Measurements from ENCODE around the gene PI4KA. TPM values are rescaled to one million over a fixed set of nuclear protein-coding genes. Genes with fewer than 3 reads are reported as not detected.

Gene PI4KA
- total RNA-seq, 2 experiments from 2014 or later: 103 to 113 TPM

DNA sequence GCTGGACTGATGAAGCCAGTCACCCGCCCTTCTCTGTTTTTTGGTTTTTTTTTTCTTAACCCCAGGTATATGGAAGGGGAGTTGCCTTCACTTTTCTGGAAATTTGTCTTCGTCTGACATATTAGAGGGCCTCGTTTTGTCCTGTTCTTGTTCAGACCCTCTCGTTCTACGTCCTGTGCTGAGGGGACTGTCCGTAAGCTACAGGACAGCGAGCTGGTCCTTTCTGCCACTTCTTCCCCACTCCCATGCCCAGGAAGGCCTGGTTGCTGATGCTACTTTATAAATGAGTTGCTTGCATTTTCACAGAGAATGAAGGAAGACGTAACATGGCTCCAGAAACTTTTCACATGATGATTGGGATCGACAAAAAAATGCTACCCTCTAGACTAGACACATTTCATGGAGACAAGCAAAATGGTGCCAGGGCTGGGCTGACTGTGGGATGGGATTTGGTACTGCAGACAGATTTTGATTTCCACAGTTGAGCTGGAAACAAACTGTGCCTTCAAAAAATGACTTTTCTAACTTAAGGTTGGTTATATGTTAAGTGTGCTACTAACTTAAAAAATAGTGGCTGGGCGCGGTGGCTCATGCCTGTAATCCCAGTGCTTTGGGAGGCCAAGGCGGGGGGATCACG, 31.4 kb upstream of the PI4KA start:
- POLR2A ChIA-PET: no interaction called here
- H3K4me3 Mint-ChIP-seq: no peak overlapping the region
- H3K4me1 Mint-ChIP-seq: no peaks in the 10 kb centered on the region
- CTCF ChIA-PET: interaction anchor here (1.2 kb wide), 1 partner anchor 9 kb away, joined by 3 read pairs; no protein-coding TSS in a partner anchor
- no peak for DNase-seq
- H3K9me3 Mint-ChIP-seq: no peaks in the 10 kb centered on the region
- H3K27me3 Mint-ChIP-seq: no peaks in the 10 kb centered on the region
- H3K36me3 Mint-ChIP-seq (ENCODE audit: low read depth): peaks cover 23% of the 10 kb centered on the region
- no peak overlapping the region for H3K27ac Mint-ChIP-seq

DNA sequence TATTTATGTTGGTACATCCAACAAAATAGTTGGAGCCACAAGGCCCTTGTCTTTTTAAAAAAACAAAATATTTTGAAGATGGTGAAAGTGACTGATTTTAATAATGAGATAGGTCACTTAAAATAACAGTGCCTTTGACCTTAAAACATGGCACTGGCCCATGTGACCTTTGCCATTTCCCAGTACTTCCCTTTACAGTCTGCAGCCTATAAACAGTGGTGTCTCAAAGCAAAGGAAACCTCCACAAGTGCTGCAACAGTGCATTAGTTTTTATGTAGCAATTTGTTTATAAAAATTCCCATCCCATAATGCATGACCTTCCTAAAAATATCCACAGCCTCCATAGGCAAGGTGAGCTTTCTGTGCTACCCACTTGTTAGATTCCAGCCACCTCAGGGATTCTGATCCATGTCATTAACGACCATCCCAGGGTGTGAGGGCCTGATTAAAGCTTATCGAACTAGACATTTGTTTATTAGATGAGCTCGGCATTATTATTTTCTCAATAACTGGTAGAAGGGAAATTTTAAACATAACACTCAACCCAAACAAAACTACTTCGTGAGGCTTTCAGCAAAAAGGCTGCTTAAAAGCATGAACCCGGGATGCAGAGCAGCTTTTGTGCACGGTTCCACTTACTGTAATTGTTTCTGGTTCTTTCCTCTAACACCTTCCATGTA, 30.6 kb upstream of the PI4KA start:
- H3K36me3 Mint-ChIP-seq (ENCODE audit: low read depth): peaks cover 28% of the 10 kb centered on the region
- no peak for DNase-seq
- CTCF ChIA-PET: interaction anchor here (1.2 kb wide), 1 partner anchor 8 kb away, joined by 3 read pairs; no protein-coding TSS in a partner anchor

DNA sequence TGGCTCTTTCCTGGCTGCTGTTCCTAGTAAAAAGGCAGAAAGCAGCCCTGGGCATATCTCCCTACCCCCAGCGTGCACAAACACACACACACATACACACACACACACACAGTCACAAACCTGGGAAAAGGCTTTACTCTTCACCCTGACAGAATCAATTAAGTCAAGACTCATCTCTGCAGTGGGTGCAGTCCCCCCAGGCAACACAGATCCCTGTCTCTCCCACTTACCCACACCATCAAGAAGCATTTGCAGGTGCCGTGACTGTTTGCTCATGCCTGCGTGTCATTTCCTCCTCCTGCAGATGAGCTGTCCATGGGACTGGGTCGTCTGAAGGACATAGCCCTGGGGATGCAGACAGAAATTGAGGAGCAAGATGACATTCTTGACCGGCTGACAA, 28.8 kb upstream of the PI4KA start:
- DNase-seq: no peak
- H3K36me3 Mint-ChIP-seq (ENCODE audit: low read depth): peaks cover 35% of the 10 kb centered on the region
- no peaks in the 10 kb centered on the region for H3K4me1 Mint-ChIP-seq
- no peaks in the 10 kb centered on the region for H3K27me3 Mint-ChIP-seq
- no peaks in the 10 kb centered on the region for H3K9me3 Mint-ChIP-seq
- CTCF ChIA-PET: no interaction called here
- no peak overlapping the region for H3K4me3 Mint-ChIP-seq
- no peak overlapping the region for H3K27ac Mint-ChIP-seq
- POLR2A ChIA-PET: no interaction called here

More for the DNA sequence above, 30.6 kb upstream of the PI4KA start:
- no peaks in the 10 kb centered on the region for H3K9me3 Mint-ChIP-seq
- POLR2A ChIA-PET: no interaction called here
- no peak overlapping the region for H3K4me3 Mint-ChIP-seq
- no peaks in the 10 kb centered on the region for H3K27me3 Mint-ChIP-seq
- H3K27ac Mint-ChIP-seq: no peak overlapping the region
- H3K4me1 Mint-ChIP-seq: no peaks in the 10 kb centered on the region

DNA sequence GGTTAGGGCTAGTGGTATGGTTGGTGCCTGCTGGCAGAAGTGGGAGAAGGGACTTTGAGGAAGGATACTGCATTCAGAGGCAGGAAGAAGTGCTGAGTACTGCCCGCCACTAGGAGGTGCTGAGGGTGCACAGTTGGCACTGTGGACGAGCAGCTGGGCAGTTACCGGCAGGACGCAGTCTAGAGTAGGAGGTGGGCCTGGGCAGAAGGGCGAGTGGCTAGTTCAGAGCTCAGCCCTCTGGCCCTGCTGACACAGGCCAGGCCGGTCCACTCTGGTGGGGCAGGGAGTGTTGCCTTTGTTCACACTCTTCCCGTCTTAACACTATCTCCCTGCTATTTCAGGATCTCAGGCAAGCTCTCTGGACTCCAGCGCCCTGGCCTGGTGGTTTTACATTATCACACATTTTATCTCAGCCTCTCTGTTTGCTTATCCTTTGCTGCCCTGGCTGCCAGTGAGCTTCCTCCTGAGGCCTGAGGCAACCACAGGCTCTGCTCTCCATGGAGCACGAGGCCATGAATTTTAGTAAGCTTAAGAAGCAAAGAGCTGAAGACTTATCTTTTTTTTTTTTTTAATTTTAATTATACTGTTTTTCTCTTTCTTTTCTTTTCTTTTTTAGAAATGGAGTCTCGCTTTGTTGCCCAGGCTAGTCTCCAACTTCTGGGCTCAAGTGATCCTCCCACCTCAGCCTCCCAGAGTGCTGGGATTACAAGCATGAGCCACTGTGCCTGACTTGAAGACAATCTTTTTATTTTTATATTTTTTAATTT, 27.1 kb upstream of the PI4KA start:
- no peaks in the 10 kb centered on the region for H3K4me1 Mint-ChIP-seq
- H3K27me3 Mint-ChIP-seq: no peaks in the 10 kb centered on the region
- no peaks in the 10 kb centered on the region for H3K9me3 Mint-ChIP-seq
- no peak overlapping the region for H3K27ac Mint-ChIP-seq
- peak; percentile 37 for DNase-seq
- peaks cover 40% of the 10 kb centered on the region for H3K36me3 Mint-ChIP-seq (ENCODE audit: low read depth)
- ChIA-PET CTCF (interaction anchor here (0.7 to 1.2 kb wide), 8 partner anchors 13 to 96 kb away, joined by 3 to 6 read pairs (median 3); partner anchors contain the start of genes CRKL and LZTR1), POLR2A (no interaction called here)
- no peak overlapping the region for H3K4me3 Mint-ChIP-seq

DNA sequence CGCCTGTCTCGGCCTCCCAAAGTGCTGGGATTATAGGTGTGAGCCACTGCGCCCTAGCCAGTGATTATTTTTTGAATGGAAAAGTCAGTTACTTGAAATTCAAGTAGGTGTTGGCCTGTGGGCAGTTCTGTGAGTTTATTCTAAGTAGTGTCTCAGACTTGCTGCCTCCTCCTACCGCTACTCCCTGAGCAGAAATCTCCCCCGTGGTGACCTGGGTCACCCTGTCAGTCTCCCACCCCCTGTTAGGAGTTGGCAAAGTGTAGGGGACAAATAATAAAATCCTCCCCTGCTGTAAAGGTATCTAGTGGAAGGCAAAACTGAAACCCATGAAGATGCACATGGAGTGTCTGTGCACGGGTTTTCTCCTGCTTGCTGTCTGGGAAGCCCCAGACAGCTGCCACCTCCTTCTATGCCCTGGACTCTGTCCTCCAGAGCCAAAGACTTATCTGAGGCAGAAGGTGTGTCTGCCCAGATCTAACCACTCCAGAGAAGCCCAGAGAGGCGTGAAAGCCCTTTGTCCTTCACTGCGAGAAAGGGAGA, 26.5 kb upstream of the PI4KA start:
- CTCF ChIA-PET: interaction anchor here (0.9 to 1.2 kb wide), 5 partner anchors 12 to 63 kb away, joined by 3 to 6 read pairs (median 3); no protein-coding TSS in a partner anchor
- peaks cover 43% of the 10 kb centered on the region for H3K36me3 Mint-ChIP-seq (ENCODE audit: low read depth)
- H3K27ac Mint-ChIP-seq: no peak overlapping the region
- POLR2A ChIA-PET: no interaction called here
- no peak overlapping the region for H3K4me3 Mint-ChIP-seq
- H3K4me1 Mint-ChIP-seq: no peaks in the 10 kb centered on the region
- no peaks in the 10 kb centered on the region for H3K9me3 Mint-ChIP-seq
- H3K27me3 Mint-ChIP-seq: no peaks in the 10 kb centered on the region
- no peak for DNase-seq

DNA sequence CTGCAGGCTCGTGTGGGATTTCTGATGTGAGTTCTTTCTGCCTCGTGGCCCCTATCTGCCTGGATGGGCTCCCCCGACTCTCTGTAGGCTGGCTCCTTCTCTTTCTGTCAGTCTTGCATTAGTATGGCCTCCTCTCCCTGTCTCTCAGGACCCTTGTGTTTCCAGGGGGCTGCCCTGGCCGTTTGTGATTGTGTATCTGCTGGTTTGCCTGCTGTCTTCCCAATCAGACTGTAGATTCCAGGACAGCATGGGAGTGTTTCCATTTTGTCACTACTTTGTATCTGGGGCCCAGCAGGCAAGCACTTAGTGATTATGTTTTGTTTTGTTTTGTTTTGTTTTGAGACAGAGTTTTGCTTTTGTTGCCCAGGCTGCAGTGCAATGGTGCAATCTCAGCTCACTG, 25.8 kb upstream of the PI4KA start:
- H3K4me3 Mint-ChIP-seq: no peak overlapping the region
- peaks cover 38% of the 10 kb centered on the region for H3K36me3 Mint-ChIP-seq (ENCODE audit: low read depth)
- H3K4me1 Mint-ChIP-seq: no peaks in the 10 kb centered on the region
- no peaks in the 10 kb centered on the region for H3K9me3 Mint-ChIP-seq
- H3K27ac Mint-ChIP-seq: no peak overlapping the region
- H3K27me3 Mint-ChIP-seq: no peaks in the 10 kb centered on the region
- ChIA-PET POLR2A (no interaction called here), CTCF (no interaction called here)
- DNase-seq: no peak

DNA sequence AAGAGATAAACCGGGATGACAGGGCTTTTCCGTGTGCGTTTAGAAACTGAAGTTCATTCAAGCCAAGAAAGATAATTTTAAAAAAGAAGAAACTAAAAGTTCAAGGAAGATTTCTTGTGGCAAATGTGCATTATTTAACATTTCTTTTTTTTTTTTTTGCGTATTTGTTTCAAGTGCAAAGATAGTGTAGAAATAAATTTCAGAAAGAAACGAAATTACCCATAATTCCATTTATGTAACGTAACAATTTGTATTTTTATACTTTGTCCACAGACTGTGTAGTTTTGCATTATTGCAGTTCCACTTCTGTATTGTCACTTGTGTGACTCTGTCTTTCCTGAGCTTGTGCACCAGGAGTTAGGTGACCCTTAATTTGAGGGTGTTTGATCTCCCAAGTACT, 24.2 kb upstream of the PI4KA start:
- H3K36me3 Mint-ChIP-seq (ENCODE audit: low read depth): peaks cover 30% of the 10 kb centered on the region
- H3K9me3 Mint-ChIP-seq: no peaks in the 10 kb centered on the region
- no peaks in the 10 kb centered on the region for H3K4me1 Mint-ChIP-seq
- ChIA-PET POLR2A (no interaction called here), CTCF (no interaction called here)
- no peak overlapping the region for H3K27ac Mint-ChIP-seq
- H3K4me3 Mint-ChIP-seq: no peak overlapping the region
- no peaks in the 10 kb centered on the region for H3K27me3 Mint-ChIP-seq
- DNase-seq: no peak

DNA sequence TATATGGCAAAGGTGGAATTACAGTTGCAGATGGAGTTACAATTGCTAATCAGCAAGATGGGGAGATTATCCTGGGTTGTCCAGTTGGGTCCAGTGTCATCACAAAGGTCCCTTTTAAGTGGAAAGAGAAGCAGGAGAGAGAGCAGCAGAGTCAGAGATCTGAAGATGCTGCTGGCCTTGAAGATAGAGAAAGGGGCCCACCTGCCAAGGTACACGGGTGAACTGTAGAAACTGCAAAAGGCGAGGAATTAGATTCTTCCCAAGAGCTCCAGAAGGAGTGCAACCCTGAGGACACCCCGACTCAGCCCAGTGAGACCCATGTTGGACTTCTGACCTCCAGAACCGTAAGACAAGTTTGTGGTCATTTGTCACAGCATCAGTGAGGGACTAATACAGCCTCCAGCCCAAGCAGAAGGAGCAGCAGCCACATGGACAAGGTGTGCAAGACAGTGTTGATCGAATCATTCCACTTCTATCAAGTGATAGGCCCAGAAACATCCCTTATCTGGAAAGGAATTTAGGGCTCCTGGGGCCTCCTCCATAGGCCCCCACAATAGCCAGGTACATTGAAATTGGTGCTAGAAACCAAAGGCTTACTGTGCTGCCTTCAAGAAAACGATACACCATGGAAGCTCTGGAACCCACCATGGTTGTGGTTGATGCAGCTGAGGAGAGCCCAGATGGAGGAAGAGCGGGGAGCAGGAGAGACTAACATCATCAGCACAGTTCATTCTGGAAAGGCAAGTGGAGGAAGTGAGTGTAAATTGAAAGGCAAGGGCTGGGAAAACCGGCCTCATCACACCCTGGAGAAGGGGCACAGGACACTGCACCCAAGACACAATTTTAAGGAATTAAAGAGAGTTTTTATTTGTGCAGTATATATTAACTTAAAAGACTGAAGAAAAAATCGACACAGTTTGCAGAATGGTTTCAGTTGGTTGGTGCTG, 23.5 kb upstream of the PI4KA start:
- Mint-ChIP-seq H3K27me3 (no peaks in the 10 kb centered on the region), H3K4me1 (no peaks in the 10 kb centered on the region), H3K36me3 (ENCODE audit: low read depth) (peaks cover 25% of the 10 kb centered on the region), H3K4me3 (no peak overlapping the region), H3K27ac (no peak overlapping the region), H3K9me3 (no peaks in the 10 kb centered on the region)
- DNase-seq: no peak
- POLR2A ChIA-PET: no interaction called here
- CTCF ChIA-PET: no interaction called here

DNA sequence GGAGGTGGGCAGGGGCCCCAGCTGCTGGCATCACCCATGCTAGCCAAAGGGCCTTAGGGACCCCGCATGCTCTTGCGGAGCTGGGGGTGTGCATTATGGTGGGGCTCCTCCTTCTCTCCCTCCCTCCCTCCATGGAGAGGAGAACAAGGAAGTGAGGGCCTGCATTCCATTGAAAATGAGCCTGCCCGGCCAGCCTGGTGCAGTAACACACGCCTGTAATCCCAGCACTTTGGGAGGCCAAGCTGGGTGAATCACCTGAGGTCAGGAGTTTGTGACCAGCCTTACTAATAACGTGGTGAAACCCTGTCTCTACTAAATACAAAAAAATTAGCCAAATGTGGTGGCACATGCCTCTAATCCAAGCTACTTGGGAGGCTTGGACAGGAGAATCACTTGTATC, 22.6 kb upstream of the PI4KA start:
- H3K9me3 Mint-ChIP-seq: no peaks in the 10 kb centered on the region
- H3K4me3 Mint-ChIP-seq: no peak overlapping the region
- H3K27me3 Mint-ChIP-seq: no peaks in the 10 kb centered on the region
- no peak for DNase-seq
- H3K36me3 Mint-ChIP-seq (ENCODE audit: low read depth): peaks cover 27% of the 10 kb centered on the region
- ChIA-PET CTCF (interaction anchor here (1.2 kb wide), 1 partner anchor 8 kb away, joined by 3 read pairs; no protein-coding TSS in a partner anchor), POLR2A (no interaction called here)
- H3K4me1 Mint-ChIP-seq: no peaks in the 10 kb centered on the region
- no peak overlapping the region for H3K27ac Mint-ChIP-seq

DNA sequence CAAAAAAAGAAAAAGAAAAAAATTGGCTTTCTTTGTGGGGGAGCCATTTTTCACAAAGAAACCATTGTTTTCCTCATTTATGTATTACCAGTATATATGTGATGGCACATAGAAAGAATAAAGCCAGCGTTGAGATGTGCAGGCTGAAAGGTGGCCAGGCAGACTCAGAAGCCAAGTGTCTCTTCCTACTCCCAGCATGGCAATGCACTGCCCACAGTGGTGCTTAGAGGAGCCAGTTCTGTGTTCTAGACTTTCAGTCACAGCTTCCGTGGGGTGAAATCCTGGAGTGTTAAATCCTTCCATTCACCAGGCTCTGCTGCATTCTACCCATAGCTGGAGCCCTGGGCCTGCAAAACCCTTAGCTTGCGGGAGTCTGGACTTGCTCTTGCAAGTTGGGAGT, 19.1 kb upstream of the PI4KA start:
- Mint-ChIP-seq H3K27ac (no peak overlapping the region), H3K27me3 (no peaks in the 10 kb centered on the region), H3K4me3 (no peak overlapping the region), H3K36me3 (ENCODE audit: low read depth) (peaks cover 20% of the 10 kb centered on the region), H3K9me3 (no peaks in the 10 kb centered on the region), H3K4me1 (peaks cover 3% of the 10 kb centered on the region)
- DNase-seq: no peak
- ChIA-PET CTCF (interaction anchor here (2.2 kb wide), 1 partner anchor 10 kb away, joined by 5 read pairs; no protein-coding TSS in a partner anchor), POLR2A (interaction anchor here (0.6 kb wide), 1 partner anchor 21 kb away, joined by 5 read pairs; no protein-coding TSS in a partner anchor)

DNA sequence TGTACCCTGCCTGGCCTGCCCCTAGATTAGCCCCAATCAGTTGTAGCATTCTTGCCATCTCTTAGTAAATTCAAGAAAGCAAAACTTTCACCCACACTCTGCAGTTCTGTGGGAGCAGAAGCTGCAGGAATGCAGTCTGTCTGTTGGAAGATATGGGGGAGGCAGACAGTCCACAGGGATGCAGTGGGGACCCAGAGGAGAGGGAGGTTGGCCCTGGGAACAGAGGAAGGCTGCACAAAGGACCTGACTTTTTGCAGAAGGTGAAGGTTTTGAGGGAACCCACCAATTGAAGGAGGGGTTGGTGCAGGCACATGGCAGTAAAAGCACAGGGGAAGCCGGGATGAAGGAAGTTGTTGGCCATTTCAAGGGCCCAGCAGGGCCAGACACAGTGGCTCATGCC, 16.7 kb upstream of the PI4KA start:
- Mint-ChIP-seq H3K27me3 (no peaks in the 10 kb centered on the region), H3K9me3 (no peaks in the 10 kb centered on the region), H3K36me3 (ENCODE audit: low read depth) (peaks cover 14% of the 10 kb centered on the region), H3K4me1 (peaks cover 3% of the 10 kb centered on the region), H3K4me3 (no peak overlapping the region), H3K27ac (no peak overlapping the region)
- CTCF ChIA-PET: interaction anchor here (1.5 kb wide), 1 partner anchor 13 kb away, joined by 4 read pairs; no protein-coding TSS in a partner anchor
- DNase-seq: no peak
- POLR2A ChIA-PET: no interaction called here

DNA sequence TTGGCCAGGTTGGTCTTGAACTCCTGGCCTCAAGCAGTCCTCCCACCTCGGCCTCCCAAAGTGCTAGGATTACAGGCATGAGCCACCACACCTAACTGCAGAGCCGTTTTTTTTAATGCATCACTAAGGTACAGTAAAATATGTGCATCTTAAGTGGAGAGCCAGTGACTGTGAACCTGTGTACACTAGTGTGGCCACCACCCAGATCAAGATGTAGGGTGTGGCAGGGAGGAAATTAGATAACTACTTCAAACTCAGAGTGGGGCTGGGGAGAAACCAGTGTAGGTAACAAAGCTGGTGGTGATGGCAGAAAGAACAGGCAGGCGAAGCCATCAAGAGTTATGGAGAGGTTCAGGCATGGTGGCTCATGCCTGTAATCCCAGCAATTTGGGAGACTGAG, 14.6 kb upstream of the PI4KA start:
- POLR2A ChIA-PET: no interaction called here
- H3K4me3 Mint-ChIP-seq: no peak overlapping the region
- no peaks in the 10 kb centered on the region for H3K9me3 Mint-ChIP-seq
- no peaks in the 10 kb centered on the region for H3K27me3 Mint-ChIP-seq
- CTCF ChIA-PET: interaction anchor here (0.8 kb wide), 1 partner anchor 12 kb away, joined by 3 read pairs; no protein-coding TSS in a partner anchor
- peaks cover 3% of the 10 kb centered on the region for H3K4me1 Mint-ChIP-seq
- H3K27ac Mint-ChIP-seq: peak overlapping the region; percentile 76
- peaks cover 17% of the 10 kb centered on the region for H3K36me3 Mint-ChIP-seq (ENCODE audit: low read depth)
- DNase-seq: no peak
